ENCODE data around the gene MAGEC3.
"Not testable (repeated sequence)": the region's sequence is repeated elsewhere in the genome, so short reads cannot be mapped to it uniquely, and the experiment has no call there.

Gene MAGEC3

GRCh38 chrX:141838016-141838415 lies at the start of gene MAGEC3:
MAGEC3 (plus strand) TSS chrX:141838316; CDS start chrX:141838316, 0 bp downstream.
- no peak for ATAC-seq

- no peak for ATAC-seq
These were observed 46.3 kb upstream of the MAGEC3 start for GRCh38 chrX:141791856-141792255.

GRCh38 chrX:141811438-141811837 lies 26.7 kb upstream of the MAGEC3 start:
- ATAC-seq: no peak

- no peak for ATAC-seq
These were observed 23.8 kb upstream of the MAGEC3 start for GRCh38 chrX:141814213-141814857.

- no peak for ATAC-seq
These were observed 22.2 kb upstream of the MAGEC3 start for GRCh38 chrX:141815904-141816303.

GRCh38 chrX:141832247-141832646 lies 5.9 kb upstream of the MAGEC3 start:
- ATAC-seq: no peak

- no peak for ATAC-seq
These were observed 1.7 kb downstream of the MAGEC3 start for GRCh38 chrX:141839856-141840255.

GRCh38 chrX:141857479-141857878 lies 19.4 kb downstream of the MAGEC3 start:
- ATAC-seq: no peak

- ATAC-seq: no peak
These were observed 41.5 kb downstream of the MAGEC3 start for GRCh38 chrX:141879616-141880015.

GRCh38 chrX:141888811-141889210 lies 50.7 kb downstream of the MAGEC3 start:
- ATAC-seq: not testable (repeated sequence)

GRCh38 chrX:141894733-141895132 lies 56.6 kb downstream of the MAGEC3 start:
- no peak for ATAC-seq

GRCh38 chrX:141897690-141898089 lies 59.6 kb downstream of the MAGEC3 start:
- no peak for ATAC-seq

- no peak for ATAC-seq
These were observed 64.2 kb downstream of the MAGEC3 start for GRCh38 chrX:141902366-141902765.

GRCh38 chrX:141903400-141904155 lies 65.5 kb downstream of the MAGEC3 start, which contains the start of gene MAGEC1:
MAGEC1 (plus strand) TSS chrX:141903894; CDS start chrX:141905073, 1,179 bp downstream.
- no peak for ATAC-seq

- no peak for ATAC-seq
These were observed 66.1 kb downstream of the MAGEC3 start for GRCh38 chrX:141904262-141904661.

GRCh38 chrX:141917801-141918200 lies 79.7 kb downstream of the MAGEC3 start:
- ATAC-seq: no peak

GRCh38 chrX:141924293-141924692 lies 86.2 kb downstream of the MAGEC3 start:
- ATAC-seq: no peak

GRCh38 chrX:141928432-141928831 lies 90.3 kb downstream of the MAGEC3 start:
- ATAC-seq: no peak

GRCh38 chrX:141934059-141934641 lies 96.0 kb downstream of the MAGEC3 start:
- ATAC-seq: no peak

GRCh38 chrX:141935645-141936044 lies 97.5 kb downstream of the MAGEC3 start:
- no peak for ATAC-seq

GRCh38 chrX:141936080-141936479 lies 98.0 kb downstream of the MAGEC3 start:
- ATAC-seq: no peak

GRCh38 chrX:141941234-141941633 lies 103.1 kb downstream of the MAGEC3 start:
- no peak for ATAC-seq

- ATAC-seq: no peak
These were observed 107.3 kb downstream of the MAGEC3 start for GRCh38 chrX:141945426-141945825.

- ATAC-seq: no peak
These were observed 109.2 kb downstream of the MAGEC3 start for GRCh38 chrX:141947350-141947749.
